ENCODE data around the gene MEN1. TPM values are rescaled to one million over a fixed set of nuclear protein-coding genes. Genes with fewer than 3 reads are reported as not detected.

Gene MEN1
- total and polyA plus RNA-seq, 9 of the 15 experiments (the other 6 are each of a cell fraction or from before 2014, with no cell fraction given), result 3.4 to 57.2 (median 19.3) TPM

GRCh38 chr11:64778223-64778472, 32.2 kb downstream of the MEN1 start (continued):
- TF ChIP-seq ARID4B (CRISPR knock-in tag; IDR thresholded peaks at IDR 0.05) (no peak), THAP12 (CRISPR knock-in tag; IDR thresholded peaks at IDR 0.05) (no peak), L3MBTL2 (IDR thresholded peaks at IDR 0.05) (peak; percentile 53; the same call in 1 of the 2 replicates), RAD51 (IDR thresholded peaks at IDR 0.05; ENCODE audit: borderline replicate concordance, low read depth) (no peak), RFX5 (IDR thresholded peaks at IDR 0.05; ENCODE audit: low read depth, low read length) (no peak), CHD1 (IDR thresholded peaks at IDR 0.05; ENCODE audit: low read length) (peak; percentile 91), CXXC5 (CRISPR knock-in tag; IDR thresholded peaks at IDR 0.05) (no peak), CBX1 (IDR thresholded peaks at IDR 0.05; ENCODE audit: low read depth) (no peak), PML (IDR thresholded peaks at IDR 0.05; ENCODE audit: low read length) (no peak), ZNF263 (CRISPR knock-in tag; IDR thresholded peaks at IDR 0.05; ENCODE audit: borderline replicate concordance) (0 out of 2 replicates have a peak, but pooled peaks have one; percentile 53), NCOR1 (IDR thresholded peaks at IDR 0.05) (0 out of 2 replicates have a peak, but pooled peaks have one; percentile 6), BDP1 (IDR thresholded peaks at IDR 0.05; ENCODE audit: insufficient read depth, insufficient read length) (no peak), CEBPB (tag; IDR thresholded peaks at IDR 0.05) (no peak), RFX7 (CRISPR knock-in tag; IDR thresholded peaks at IDR 0.05) (no peak), SAP30 (IDR thresholded peaks at IDR 0.05; ENCODE audit: borderline replicate concordance, insufficient read depth, low read depth, low read length, poor library complexity, severe bottlenecking) (no peak), ID3 (CRISPR knock-in tag; IDR thresholded peaks at IDR 0.05) (no peak), ID3 (tag; IDR thresholded peaks at IDR 0.05) (no peak), CCNT2 (IDR thresholded peaks at IDR 0.05; ENCODE audit: borderline replicate concordance, extremely low read depth, insufficient read length, low read depth, low read length) (no peak), TCF7 (IDR thresholded peaks at IDR 0.05; ENCODE audit: borderline replicate concordance) (no peak), KDM2B (CRISPR knock-in tag; IDR thresholded peaks at IDR 0.05) (peak; percentile 37; the same call in 1 of the 2 replicates), TRIM28 (IDR thresholded peaks at IDR 0.05) (no peak), BRD4 (IDR thresholded peaks at IDR 0.05) (peak; percentile 62; the same call in 1 of the 2 replicates), HDAC2 (IDR thresholded peaks at IDR 0.05) (no peak), PTBP1 (IDR thresholded peaks at IDR 0.05; ENCODE audit: low read depth, low read length) (no peak), BRD9 (IDR thresholded peaks at IDR 0.05; ENCODE audit: low read depth, partially characterized antibody) (no peak), MBD2 (IDR thresholded peaks at IDR 0.05; ENCODE audit: borderline replicate concordance, low read depth) (no peak)
